ENCODE results near the gene SPDYE4.

The SPDYE4 gene

GRCh38 chr17:8728251-8728938 lies 30.0 kb downstream of the SPDYE4 start:
- TF ChIP-seq EZH2phosphoT487 (IDR thresholded peaks at IDR 0.05; ENCODE audit: borderline replicate concordance, low read length): no peak
- TF ChIP-seq, protein P1, sequence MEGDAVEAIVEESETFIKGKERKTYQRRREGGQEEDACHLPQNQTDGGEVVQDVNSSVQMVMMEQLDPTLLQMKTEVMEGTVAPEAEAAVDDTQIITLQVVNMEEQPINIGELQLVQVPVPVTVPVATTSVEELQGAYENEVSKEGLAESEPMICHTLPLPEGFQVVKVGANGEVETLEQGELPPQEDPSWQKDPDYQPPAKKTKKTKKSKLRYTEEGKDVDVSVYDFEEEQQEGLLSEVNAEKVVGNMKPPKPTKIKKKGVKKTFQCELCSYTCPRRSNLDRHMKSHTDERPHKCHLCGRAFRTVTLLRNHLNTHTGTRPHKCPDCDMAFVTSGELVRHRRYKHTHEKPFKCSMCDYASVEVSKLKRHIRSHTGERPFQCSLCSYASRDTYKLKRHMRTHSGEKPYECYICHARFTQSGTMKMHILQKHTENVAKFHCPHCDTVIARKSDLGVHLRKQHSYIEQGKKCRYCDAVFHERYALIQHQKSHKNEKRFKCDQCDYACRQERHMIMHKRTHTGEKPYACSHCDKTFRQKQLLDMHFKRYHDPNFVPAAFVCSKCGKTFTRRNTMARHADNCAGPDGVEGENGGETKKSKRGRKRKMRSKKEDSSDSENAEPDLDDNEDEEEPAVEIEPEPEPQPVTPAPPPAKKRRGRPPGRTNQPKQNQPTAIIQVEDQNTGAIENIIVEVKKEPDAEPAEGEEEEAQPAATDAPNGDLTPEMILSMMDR (IDR thresholded peaks at IDR 0.05; ENCODE audit: low read depth, low read length, poor library complexity, severe bottlenecking): no peak
- H3K27ac ChIP-seq (ENCODE audit: low read depth, low read length): no peak overlapping the region
- H3K36me3 ChIP-seq (ENCODE audit: control insufficient read depth, low read length): no peaks in the 10 kb centered on the region
- no peaks in the 10 kb centered on the region for H3K27me3 ChIP-seq (ENCODE audit: control insufficient read depth, low read length)
- no peaks in the 10 kb centered on the region for H3F3A ChIP-seq (ENCODE audit: control insufficient read depth, insufficient read depth)
- H3K4me3 ChIP-seq (ENCODE audit: low read length): no peak overlapping the region
- no peaks in the 10 kb centered on the region for H3K4me1 ChIP-seq (ENCODE audit: control insufficient read depth, low read length)
- H3K4me2 ChIP-seq (ENCODE audit: low read length): no peak overlapping the region
- no peaks in the 10 kb centered on the region for H3K79me2 ChIP-seq (ENCODE audit: control insufficient read depth, low read length)
- no peaks in the 10 kb centered on the region for H3K9me2 ChIP-seq (replicated peaks; ENCODE audit: control insufficient read depth, low read length)
- H3K9me3 ChIP-seq (ENCODE audit: control insufficient read depth, insufficient read depth, low read length): no peaks in the 10 kb centered on the region
- H4K20me1 ChIP-seq (ENCODE audit: control insufficient read depth, insufficient read depth, low read depth, low read length): no peaks in the 10 kb centered on the region

DNA sequence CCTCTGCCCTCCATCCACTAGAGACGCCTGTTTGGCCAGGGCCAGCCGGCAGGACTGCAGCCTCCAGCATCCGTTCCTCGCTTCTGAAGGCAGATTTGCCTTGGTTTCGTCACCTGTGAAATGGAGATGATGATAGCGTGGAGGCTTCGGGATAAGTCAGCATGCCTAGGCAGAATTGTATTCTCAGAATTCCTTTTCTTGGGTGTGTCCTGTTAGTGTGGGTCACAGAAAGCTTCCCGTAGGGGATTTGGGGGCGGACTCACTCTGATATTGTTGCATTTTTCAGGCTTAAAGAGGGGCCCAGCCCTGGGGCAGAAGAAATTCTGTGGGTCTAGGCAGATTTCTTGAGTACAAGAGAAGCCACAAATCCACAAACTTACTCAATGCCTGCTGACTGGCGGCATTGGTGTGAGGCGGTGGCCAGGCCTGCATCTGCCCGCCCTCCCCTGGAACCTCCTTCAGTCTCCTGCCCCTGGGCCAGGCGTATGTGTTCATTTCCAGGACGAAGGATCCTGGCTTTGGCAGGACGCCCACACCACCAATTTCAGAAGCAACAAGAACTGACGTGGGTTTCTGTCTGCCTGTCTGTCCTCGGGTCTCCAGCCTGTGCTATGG lies 31.3 kb downstream of the SPDYE4 start:
- Histone ChIP-seq H3K9me3 (ENCODE audit: control insufficient read depth, insufficient read depth, low read length) (no peaks in the 10 kb centered on the region), H3F3A (ENCODE audit: control insufficient read depth, insufficient read depth) (no peaks in the 10 kb centered on the region), H3K4me2 (ENCODE audit: low read length) (no peak overlapping the region), H3K4me1 (ENCODE audit: control insufficient read depth, low read length) (no peaks in the 10 kb centered on the region), H3K27me3 (ENCODE audit: control insufficient read depth, low read length) (no peaks in the 10 kb centered on the region), H3K27ac (ENCODE audit: low read depth, low read length) (no peak overlapping the region), H4K20me1 (ENCODE audit: control insufficient read depth, insufficient read depth, low read depth, low read length) (no peaks in the 10 kb centered on the region), H3K79me2 (ENCODE audit: control insufficient read depth, low read length) (no peaks in the 10 kb centered on the region), H3K36me3 (ENCODE audit: control insufficient read depth, low read length) (no peaks in the 10 kb centered on the region), H3K9me2 (replicated peaks; ENCODE audit: control insufficient read depth, low read length) (no peaks in the 10 kb centered on the region), H3K4me3 (ENCODE audit: low read length) (no peak overlapping the region)
- TF ChIP-seq EZH2phosphoT487 (IDR thresholded peaks at IDR 0.05; ENCODE audit: borderline replicate concordance, low read length): no peak
- TF ChIP-seq, protein P1 (IDR thresholded peaks at IDR 0.05; ENCODE audit: low read depth, low read length, poor library complexity, severe bottlenecking): no peak

DNA sequence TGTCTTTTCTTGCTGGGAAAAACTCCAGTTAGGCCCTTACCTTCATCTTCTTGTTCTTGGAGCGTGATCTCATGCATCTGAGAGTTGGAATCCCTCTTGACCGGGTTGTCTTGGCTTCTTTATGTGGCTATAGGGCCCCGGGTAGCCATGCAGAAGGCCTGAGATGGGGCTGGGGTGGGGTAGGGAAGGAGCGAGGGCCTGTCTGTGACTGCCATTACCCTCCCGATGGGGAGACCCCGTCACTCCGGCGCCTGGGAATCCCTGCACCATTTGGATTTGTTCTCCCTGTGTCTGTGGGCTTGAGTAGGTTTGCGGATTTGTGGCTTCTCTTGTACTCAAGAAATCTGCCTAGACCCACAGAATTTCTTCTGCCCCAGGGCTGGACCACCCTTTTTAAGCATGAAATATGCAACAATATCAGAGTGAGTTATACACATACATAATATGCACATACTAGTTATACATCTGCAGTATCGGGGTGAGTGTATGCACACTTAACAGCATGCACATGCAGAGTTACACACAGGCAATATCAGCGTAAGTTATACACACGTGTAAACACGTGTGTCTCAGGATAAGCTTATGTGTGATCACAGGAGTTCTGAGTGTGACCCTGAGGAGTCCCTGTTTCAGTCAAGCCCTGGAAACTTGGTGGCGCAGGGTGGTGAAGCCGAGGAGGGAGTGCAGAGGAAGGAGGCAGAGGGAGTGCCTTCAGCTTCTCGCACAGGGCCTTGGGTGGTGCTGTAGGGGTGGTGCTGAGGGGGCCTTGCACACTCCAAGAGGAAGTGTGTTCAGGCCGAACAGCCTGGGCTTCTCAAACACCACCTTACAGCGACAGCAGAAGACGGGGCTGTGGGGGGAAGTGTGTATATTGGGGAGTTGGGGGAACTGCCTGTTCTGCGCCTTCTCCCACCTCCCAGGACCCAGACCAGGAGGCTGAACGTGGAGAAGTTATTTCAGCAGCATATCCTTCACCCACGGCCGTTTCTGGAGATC lies 32.2 kb downstream of the SPDYE4 start:
- no peaks in the 10 kb centered on the region for H4K20me1 ChIP-seq (ENCODE audit: control insufficient read depth, insufficient read depth, low read depth, low read length)
- no peaks in the 10 kb centered on the region for H3K36me3 ChIP-seq (ENCODE audit: control insufficient read depth, low read length)
- TF ChIP-seq, protein P1 (IDR thresholded peaks at IDR 0.05; ENCODE audit: low read depth, low read length, poor library complexity, severe bottlenecking): no peak
- H3K79me2 ChIP-seq (ENCODE audit: control insufficient read depth, low read length): no peaks in the 10 kb centered on the region
- no peaks in the 10 kb centered on the region for H3F3A ChIP-seq (ENCODE audit: control insufficient read depth, insufficient read depth)
- H3K4me2 ChIP-seq (ENCODE audit: low read length): no peak overlapping the region
- H3K27me3 ChIP-seq (ENCODE audit: control insufficient read depth, low read length): no peaks in the 10 kb centered on the region
- H3K27ac ChIP-seq (ENCODE audit: low read depth, low read length): no peak overlapping the region
- H3K4me3 ChIP-seq (ENCODE audit: low read length): no peak overlapping the region
- no peaks in the 10 kb centered on the region for H3K4me1 ChIP-seq (ENCODE audit: control insufficient read depth, low read length)
- H3K9me2 ChIP-seq (replicated peaks; ENCODE audit: control insufficient read depth, low read length): no peaks in the 10 kb centered on the region
- no peaks in the 10 kb centered on the region for H3K9me3 ChIP-seq (ENCODE audit: control insufficient read depth, insufficient read depth, low read length)

Data from DOHH2 (cell line).